A673 (cell line): ENCODE data around the gene ELFN2. TPM values are rescaled to one million over a fixed set of nuclear protein-coding genes. Genes with fewer than 3 reads are reported as not detected.

Source experiments
- BruUV-seq: library from RNA; stranded (reverse); fragments of 400-500 nt; replicated peaks from 2 replicates; lab custom pipeline; 2021; lab: Mats Ljungman, UMichigan
- CTCF ChIA-PET: fragments of 300-600 bp; sonication (Branson Sonifier 250); formaldehyde crosslinking; loops from one replicate; lab custom pipeline; 2022; ENCODE audit warnings: antibody characterized with exemption; lab: Charles Lee
- POLR2A ChIA-PET: fragments of 300-600 bp; sonication (Branson Sonifier 250); formaldehyde crosslinking; loops from one replicate; lab custom pipeline; 2022; ENCODE audit warnings: antibody characterized with exemption; ENCODE audit not compliant: low non-redundant PET; lab: Charles Lee
- DNase-seq: peaks from one replicate; pipeline ENCODE4 v3.0.0-alpha.2; 2015; ENCODE audit warnings: low spot score
- H3K27ac ChIP-seq: fragments of 200-600 bp; sonication (generic); 2 replicates; pipeline ENCODE4 v1.5.1; 2016; ENCODE audit warnings: mixed run types, low read depth, mild to moderate bottlenecking, mixed read lengths, antibody characterized with exemption, low read length; ENCODE audit not compliant: poor library complexity, severe bottlenecking
- H3K27me3 ChIP-seq: fragments of 200-600 bp; sonication (generic); replicated peaks from 2 replicates; pipeline ENCODE4 v1.6.1; 2017; ENCODE audit warnings: mixed run types, low read depth, mild to moderate bottlenecking, mixed read lengths, antibody characterized with exemption, low read length; ENCODE audit not compliant: insufficient read depth, poor library complexity
- H3K36me3 ChIP-seq: fragments of 200-600 bp; sonication (generic); 2 replicates; pipeline ENCODE4 v1.6.1; 2016; ENCODE audit warnings: mixed run types, mild to moderate bottlenecking, mixed read lengths, antibody characterized with exemption, low read length; ENCODE audit not compliant: insufficient read depth, poor library complexity, severe bottlenecking
- H3K4me1 ChIP-seq: fragments of 200-600 bp; sonication (generic); 2 replicates; pipeline ENCODE4 v1.6.1; 2017; ENCODE audit warnings: mixed run types, mild to moderate bottlenecking, mixed read lengths, antibody characterized with exemption, low read length; ENCODE audit not compliant: insufficient read depth, poor library complexity, severe bottlenecking
- H3K4me3 ChIP-seq: fragments of 200-600 bp; sonication (generic); 2 replicates; pipeline ENCODE4 v1.5.1; 2016; ENCODE audit warnings: low read depth, mixed run types, mild to moderate bottlenecking, mixed read lengths, low read length; ENCODE audit not compliant: poor library complexity, severe bottlenecking
- H3K9me3 ChIP-seq: fragments of 200-600 bp; sonication (generic); 2 replicates; pipeline ENCODE4 v1.6.1; 2016; ENCODE audit warnings: mixed run types, low read depth, mild to moderate bottlenecking, mixed read lengths, antibody characterized with exemption, low read length; ENCODE audit not compliant: poor library complexity, severe bottlenecking
- CTCF ChIP-seq: fragments of 300-800, 200-600 bp; sonication (generic); conservative IDR thresholded peaks from 2 replicates; pipeline ENCODE4 v1.5.1; 2017; ENCODE audit warnings: low read depth, mild to moderate bottlenecking, antibody characterized with exemption, low read length, moderate library complexity, mixed read lengths
- EZH2 ChIP-seq: fragments of 200-600 bp; sonication (generic); IDR thresholded peaks from 2 replicates; pipeline ENCODE4 v1.6.1; 2017; ENCODE audit warnings: borderline replicate concordance, low read depth, mild to moderate bottlenecking, mixed read lengths, antibody characterized with exemption, low read length; ENCODE audit not compliant: poor library complexity, severe bottlenecking
- intact Hi-C: fragments of 100-400 bp; cut with micrococcal nuclease; formaldehyde crosslinking; loops from one replicate; pipeline ENCODE4 v1.10.0; 2022; ENCODE audit not compliant: unreplicated experiment
- total RNA-seq: library from RNA; stranded (reverse); gene quantifications from 2 replicates; pipeline ENCODE4 v1.2.3, GENCODE V29; 2021

ELFN2 gene
- total RNA-seq, 1 experiment from 2014 or later: not detected

DNA sequence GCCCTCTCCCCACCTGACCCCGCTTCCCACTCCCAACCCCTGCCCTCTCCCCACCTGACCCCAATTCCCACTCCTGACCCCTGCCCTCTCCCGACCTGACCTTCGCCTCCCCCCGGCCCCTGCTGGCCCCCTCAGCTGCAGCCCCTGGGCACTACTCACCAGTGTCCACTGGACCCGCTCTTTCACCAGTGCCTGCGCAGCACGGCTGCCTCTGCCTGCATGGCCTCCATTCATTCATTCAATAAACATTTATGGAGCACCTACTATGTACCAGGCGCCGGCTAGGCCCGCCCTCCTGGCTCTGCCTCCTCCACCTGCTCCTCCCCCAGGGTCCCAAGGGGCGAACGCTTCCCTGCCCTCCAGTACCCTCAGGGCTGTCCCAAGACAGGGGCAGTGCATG is 42.6 kb downstream of the ELFN2 start:
- no peak for DNase-seq
- ChIA-PET POLR2A (no interaction called here), CTCF (no interaction called here)
- no TSS peak for BruUV-seq
- intact Hi-C loops: no loop called here
- H3K9me3 ChIP-seq: no peaks in the 10 kb centered on the region
- H3K4me3 ChIP-seq: no peak overlapping the region
- TF ChIP-seq CTCF (no peak), EZH2 (no peak)
- no peaks in the 10 kb centered on the region for H3K27me3 ChIP-seq
- H3K27ac ChIP-seq: no peak overlapping the region
- no peaks in the 10 kb centered on the region for H3K4me1 ChIP-seq
- no peaks in the 10 kb centered on the region for H3K36me3 ChIP-seq

- Histone ChIP-seq H3K27me3 (no peaks in the 10 kb centered on the region), H3K4me1 (no peaks in the 10 kb centered on the region), H3K4me3 (no peak overlapping the region), H3K9me3 (no peaks in the 10 kb centered on the region), H3K36me3 (no peaks in the 10 kb centered on the region), H3K27ac (no peak overlapping the region)
- no TSS peak for BruUV-seq
- POLR2A ChIA-PET: no interaction called here
- CTCF ChIA-PET: no interaction called here
- intact Hi-C loops: no loop called here
- DNase-seq: no peak
- TF ChIP-seq CTCF (no peak), EZH2 (no peak)
These were observed 43.9 kb downstream of the ELFN2 start for GRCh38 chr22:37383341-37383740.

- Histone ChIP-seq H3K4me3 (no peak overlapping the region), H3K4me1 (no peaks in the 10 kb centered on the region), H3K27me3 (no peaks in the 10 kb centered on the region), H3K36me3 (no peaks in the 10 kb centered on the region), H3K27ac (no peak overlapping the region), H3K9me3 (no peaks in the 10 kb centered on the region)
- ChIA-PET CTCF (no interaction called here), POLR2A (no interaction called here)
- BruUV-seq: no TSS peak
- no peak for DNase-seq
- intact Hi-C loops: no loop called here
- TF ChIP-seq CTCF (no peak), EZH2 (no peak)
These were observed 45.8 kb downstream of the ELFN2 start for GRCh38 chr22:37381489-37381888.
